ENCODE results near the gene SLC1A5. TPM values are rescaled to one million over a fixed set of nuclear protein-coding genes. Genes with fewer than 3 reads are reported as not detected.
"Not testable (repeated sequence)": the region's sequence is repeated elsewhere in the genome, so short reads cannot be mapped to it uniquely, and the experiment has no call there.

The SLC1A5 gene
- total RNA-seq, 1 donor from 2014 or later = 6.8 TPM

- DNase-seq (ENCODE audit: low spot score); intact Hi-C loops (cut with DNase I): not testable (repeated sequence)
Observed at GRCh38 chr19:46804432-46804831, 16.0 kb upstream of the SLC1A5 start.

GRCh38 chr19:46803555-46803954 lies 15.2 kb upstream of the SLC1A5 start:
- intact Hi-C loops (cut with DNase I) = no loop called here
- DNase-seq (ENCODE audit: low spot score) = no peak

GRCh38 chr19:46802152-46802551 lies 13.8 kb upstream of the SLC1A5 start:
- intact Hi-C loops (cut with DNase I) = no loop called here

GRCh38 chr19:46798713-46799112 lies 10.3 kb upstream of the SLC1A5 start:
- no peak for DNase-seq (ENCODE audit: low spot score)
- intact Hi-C loops (cut with DNase I) = no loop called here

More at GRCh38 chr19:46802152-46802551, 13.8 kb upstream of the SLC1A5 start:
- DNase-seq (ENCODE audit: low spot score) = no peak

GRCh38 chr19:46797881-46798280 lies 9.5 kb upstream of the SLC1A5 start:
- intact Hi-C loops (cut with DNase I) = no loop called here
- DNase-seq (ENCODE audit: low spot score) = no peak

GRCh38 chr19:46791944-46792343 lies 3.5 kb upstream of the SLC1A5 start:
- intact Hi-C loops (cut with DNase I) = no loop called here
- DNase-seq (ENCODE audit: low spot score) = no peak

- no peak for DNase-seq (ENCODE audit: low spot score)
- intact Hi-C loops (cut with DNase I) = no loop called here
Observed at GRCh38 chr19:46789371-46789770, 977 bp upstream of the SLC1A5 start.

- no peak for DNase-seq (ENCODE audit: low spot score)
- intact Hi-C loops (cut with DNase I) = no loop called here
Observed at GRCh38 chr19:46788968-46789338, 559 bp upstream of the SLC1A5 start.

GRCh38 chr19:46787331-46788261 lies 798 bp downstream of the SLC1A5 start:
- DNase-seq (ENCODE audit: low spot score) = peak; percentile 80
- intact Hi-C loops (cut with DNase I) = no loop called here

- no peak for DNase-seq (ENCODE audit: low spot score)
- intact Hi-C loops (cut with DNase I) = no loop called here
Observed at GRCh38 chr19:46787040-46787330, 1.4 kb downstream of the SLC1A5 start.

GRCh38 chr19:46786236-46787039 lies 2.0 kb downstream of the SLC1A5 start:
- intact Hi-C loops (cut with DNase I) = no loop called here
- peak; percentile 90 for DNase-seq (ENCODE audit: low spot score)

- intact Hi-C loops (cut with DNase I) = no loop called here
- no peak for DNase-seq (ENCODE audit: low spot score)
Observed at GRCh38 chr19:46785980-46786235, 2.5 kb downstream of the SLC1A5 start.

GRCh38 chr19:46785054-46785979 lies 3.1 kb downstream of the SLC1A5 start:
- intact Hi-C loops (cut with DNase I) = no loop called here
- no peak for DNase-seq (ENCODE audit: low spot score)

- DNase-seq (ENCODE audit: low spot score) = peak; percentile 85
- intact Hi-C loops (cut with DNase I) = no loop called here
Observed at GRCh38 chr19:46784262-46785053, 3.9 kb downstream of the SLC1A5 start.

- intact Hi-C loops (cut with DNase I) = no loop called here
- no peak for DNase-seq (ENCODE audit: low spot score)
Observed at GRCh38 chr19:46783670-46784069, 4.7 kb downstream of the SLC1A5 start.

GRCh38 chr19:46782355-46783019 lies 5.9 kb downstream of the SLC1A5 start:
- no peak for DNase-seq (ENCODE audit: low spot score)
- intact Hi-C loops (cut with DNase I) = no loop called here

GRCh38 chr19:46777956-46778645 lies 10.3 kb downstream of the SLC1A5 start:
- intact Hi-C loops (cut with DNase I); DNase-seq (ENCODE audit: low spot score): not testable (repeated sequence)
